ENCODE measurements around the gene CTTNBP2NL.

Gene CTTNBP2NL

GRCh38 chr1:112395821-112396652, at the start of gene CTTNBP2NL:
Gene CTTNBP2NL (plus strand): TSS chr1:112396214. CDS start chr1:112416166, 19,952 bp downstream.
- peak; percentile 80 for DNase-seq (ENCODE audit: low spot score)

- DNase-seq (ENCODE audit: low spot score), result no peak
Measured at GRCh38 chr1:112346801-112347350, 49.1 kb upstream of the CTTNBP2NL start.

- no peak for DNase-seq (ENCODE audit: low spot score)
Measured at GRCh38 chr1:112356765-112357164, 39.2 kb upstream of the CTTNBP2NL start.

- DNase-seq (ENCODE audit: low spot score), result no peak
Measured at GRCh38 chr1:112357467-112357866, 38.5 kb upstream of the CTTNBP2NL start.

GRCh38 chr1:112358061-112358770, 37.8 kb upstream of the CTTNBP2NL start:
- no peak for DNase-seq (ENCODE audit: low spot score)

GRCh38 chr1:112358798-112359408, 37.1 kb upstream of the CTTNBP2NL start:
- peak; percentile 20 for DNase-seq (ENCODE audit: low spot score)

GRCh38 chr1:112359961-112360767, 35.9 kb upstream of the CTTNBP2NL start:
- DNase-seq (ENCODE audit: low spot score), result no peak

- DNase-seq (ENCODE audit: low spot score), result no peak
Measured at GRCh38 chr1:112363636-112364035, 32.4 kb upstream of the CTTNBP2NL start.

GRCh38 chr1:112368198-112368597, 27.8 kb upstream of the CTTNBP2NL start:
- DNase-seq (ENCODE audit: low spot score), result no peak

GRCh38 chr1:112369392-112370285, 26.4 kb upstream of the CTTNBP2NL start:
- DNase-seq (ENCODE audit: low spot score), result peak; percentile 74

- DNase-seq (ENCODE audit: low spot score), result no peak
Measured at GRCh38 chr1:112370996-112371395, 25.0 kb upstream of the CTTNBP2NL start.

GRCh38 chr1:112371775-112372174, 24.2 kb upstream of the CTTNBP2NL start:
- no peak for DNase-seq (ENCODE audit: low spot score)

GRCh38 chr1:112373806-112374205, 22.2 kb upstream of the CTTNBP2NL start:
- no peak for DNase-seq (ENCODE audit: low spot score)

GRCh38 chr1:112375701-112376100, 20.3 kb upstream of the CTTNBP2NL start:
- DNase-seq (ENCODE audit: low spot score), result no peak

- DNase-seq (ENCODE audit: low spot score), result no peak
Measured at GRCh38 chr1:112380356-112380755, 15.7 kb upstream of the CTTNBP2NL start.

GRCh38 chr1:112381324-112382076, 14.5 kb upstream of the CTTNBP2NL start:
- no peak for DNase-seq (ENCODE audit: low spot score)

- no peak for DNase-seq (ENCODE audit: low spot score)
Measured at GRCh38 chr1:112383759-112384370, 12.1 kb upstream of the CTTNBP2NL start.

GRCh38 chr1:112386024-112386723, 9.8 kb upstream of the CTTNBP2NL start:
- no peak for DNase-seq (ENCODE audit: low spot score)
